Cardiac muscle cell (in vitro differentiated cells and primary cell): ENCODE results near the gene MKRN2. TPM values are rescaled to one million over a fixed set of nuclear protein-coding genes. Genes with fewer than 3 reads are reported as not detected.

ENCODE experiments used
- DNase-seq, 2 donors: peaks; one replicate each; pipeline versions ENCODE4 v3.0.0 to v3.0.0-alpha.2; 2010 to 2017; ENCODE audit warnings: low read depth in 1 of 2, low spot score in 1 of 2
- H3K27ac ChIP-seq: fragments of 200-600 bp; sonication (generic); 2 replicates; pipeline ENCODE4 v1.5.1; 2016
- H3K27me3 ChIP-seq: fragments of 200-600 bp; sonication (generic); 2 replicates; pipeline ENCODE4 v1.6.0; 2016; ENCODE audit warnings: control low read depth
- H3K36me3 ChIP-seq: fragments of 200-600 bp; sonication (generic); 2 replicates; pipeline ENCODE4 v1.5.1; 2016; ENCODE audit warnings: control low read depth
- H3K4me1 ChIP-seq: fragments of 200-600 bp; sonication (generic); 2 replicates; pipeline ENCODE4 v1.8.1; 2017; ENCODE audit warnings: low read depth, mild to moderate bottlenecking, mixed run types
- H3K4me3 ChIP-seq: fragments of 200-600 bp; sonication (generic); 2 replicates; pipeline ENCODE4 v1.5.1; 2016; ENCODE audit warnings: mild to moderate bottlenecking
- H3K9me3 ChIP-seq: fragments of 200-600 bp; sonication (generic); 2 replicates; pipeline ENCODE4 v1.5.1; 2017; ENCODE audit warnings: low read depth, mild to moderate bottlenecking, control low read depth
- CTCF ChIP-seq: IDR thresholded peaks from 2 replicates; pipeline ENCODE4 v1.5.1; 2012; ENCODE audit warnings: low read depth, mild to moderate bottlenecking, low read length
- polyA plus RNA-seq: library from polyadenylated mRNA; unstranded; fragments of >200 nt; fragmentation: Nextera tagmentation; extraction: Ambion mirVana; gene quantifications from 2 replicates; pipeline ENCODE4 v1.2.1, GENCODE V29; 2016
- total RNA-seq: library from RNA; depleted of rRNA; stranded (reverse); fragments of >200 nt; gene quantifications from 2 replicates; pipeline ENCODE4 v1.2.3, GENCODE V29; 2016

The MKRN2 gene
- total and polyA plus RNA-seq, 2 experiments from 2014 or later, result 44.7 to 51.5 TPM

GRCh38 chr3:12588039-12589009 lies 31.4 kb downstream of the MKRN2 start:
- no peak for TF ChIP-seq CTCF
- Histone ChIP-seq H3K36me3 (peaks cover 68% of the 10 kb centered on the region), H3K27ac (peak overlapping the region; percentile 62)

GRCh38 chr3:12590096-12590495 lies 33.2 kb downstream of the MKRN2 start:
- H3K4me1 ChIP-seq, result peaks cover 12% of the 10 kb centered on the region
- TF ChIP-seq CTCF, result no peak
- no peaks in the 10 kb centered on the region for H3K9me3 ChIP-seq
- no peak overlapping the region for H3K27ac ChIP-seq
- DNase-seq, result no peak
- H3K27me3 ChIP-seq, result no peaks in the 10 kb centered on the region
- H3K4me3 ChIP-seq, result no peak overlapping the region
- H3K36me3 ChIP-seq, result peaks cover 59% of the 10 kb centered on the region

More at GRCh38 chr3:12588039-12589009, 31.4 kb downstream of the MKRN2 start:
- H3K4me3 ChIP-seq, result no peak overlapping the region
- DNase-seq, result peak in 1 of 2 donors; percentile 11
- no peaks in the 10 kb centered on the region for H3K9me3 ChIP-seq
- no peaks in the 10 kb centered on the region for H3K27me3 ChIP-seq
- peaks cover 12% of the 10 kb centered on the region for H3K4me1 ChIP-seq

GRCh38 chr3:12591456-12591855 lies 34.6 kb downstream of the MKRN2 start:
- H3K4me3 ChIP-seq, result no peak overlapping the region
- H3K27ac ChIP-seq, result no peak overlapping the region
- H3K9me3 ChIP-seq, result no peaks in the 10 kb centered on the region
- TF ChIP-seq CTCF, result no peak
- no peaks in the 10 kb centered on the region for H3K27me3 ChIP-seq
- DNase-seq, result no peak
- H3K36me3 ChIP-seq, result peaks cover 51% of the 10 kb centered on the region
- peaks cover 12% of the 10 kb centered on the region for H3K4me1 ChIP-seq

- Histone ChIP-seq H3K27me3 (no peaks in the 10 kb centered on the region), H3K4me3 (no peak overlapping the region), H3K4me1 (peaks cover 9% of the 10 kb centered on the region), H3K9me3 (no peaks in the 10 kb centered on the region), H3K27ac (peak overlapping the region; percentile 57), H3K36me3 (peaks cover 49% of the 10 kb centered on the region)
- TF ChIP-seq CTCF, result no peak
- DNase-seq, result no peak
Measured at GRCh38 chr3:12591997-12592715, 35.3 kb downstream of the MKRN2 start.

GRCh38 chr3:12593473-12593872 lies 36.6 kb downstream of the MKRN2 start:
- no peak for DNase-seq
- H3K9me3 ChIP-seq, result no peaks in the 10 kb centered on the region
- H3K27me3 ChIP-seq, result no peaks in the 10 kb centered on the region
- TF ChIP-seq CTCF, result no peak
- no peak overlapping the region for H3K27ac ChIP-seq
- no peaks in the 10 kb centered on the region for H3K4me1 ChIP-seq
- H3K4me3 ChIP-seq, result no peak overlapping the region
- H3K36me3 ChIP-seq, result peaks cover 54% of the 10 kb centered on the region
